HG03108 (cell line): ENCODE results near the gene LDHB.
"Not testable (repeated sequence)": the region's sequence is repeated elsewhere in the genome, so short reads cannot be mapped to it uniquely, and the experiment has no call there.

Experiments
- ATAC-seq: cut with Tn5 transposase; IDR thresholded peaks from one replicate; pipeline ENCODE4 v1.9.1; 2021; ENCODE audit warnings: moderate library complexity; ENCODE audit not compliant: unreplicated experiment

The LDHB gene

GRCh38 chr12:21614506-21614905 is 43.1 kb downstream of the LDHB start:
- no peak for ATAC-seq

- no peak for ATAC-seq
These were observed 43.7 kb downstream of the LDHB start for GRCh38 chr12:21613931-21614330.

GRCh38 chr12:21608196-21608595 is 49.4 kb downstream of the LDHB start:
- ATAC-seq, result no peak

DNA sequence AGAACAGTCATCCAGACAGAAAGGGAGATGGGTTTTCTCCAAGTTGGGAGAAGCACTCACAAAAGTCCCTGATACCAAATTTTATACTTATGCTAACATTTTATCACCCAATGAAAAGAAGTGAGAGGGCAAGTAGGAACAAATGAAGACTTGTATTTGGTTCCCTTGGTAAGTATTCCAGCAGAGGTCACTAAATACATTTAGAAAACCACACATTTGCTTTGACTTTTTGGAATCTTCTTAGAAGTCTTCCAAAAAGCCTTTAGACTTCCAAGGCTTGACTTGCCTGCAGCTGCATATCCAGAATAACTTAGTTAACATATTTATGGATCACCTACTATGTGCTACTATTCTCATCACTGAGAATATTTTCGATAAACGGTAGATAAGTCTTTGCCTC is 49.9 kb downstream of the LDHB start:
- no peak for ATAC-seq

GRCh38 chr12:21606175-21606574 is 51.5 kb downstream of the LDHB start:
- no peak for ATAC-seq

GRCh38 chr12:21604245-21605101 is 53.2 kb downstream of the LDHB start, which contains the start of gene GYS2:
Gene GYS2 (minus strand): TSS chr12:21604847. CDS start chr12:21604592, 255 bp downstream.
- ATAC-seq, result no peak

GRCh38 chr12:21602774-21603173 is 54.9 kb downstream of the LDHB start:
- ATAC-seq, result no peak

- no peak for ATAC-seq
These were observed 57.4 kb downstream of the LDHB start for GRCh38 chr12:21600196-21600595.

DNA sequence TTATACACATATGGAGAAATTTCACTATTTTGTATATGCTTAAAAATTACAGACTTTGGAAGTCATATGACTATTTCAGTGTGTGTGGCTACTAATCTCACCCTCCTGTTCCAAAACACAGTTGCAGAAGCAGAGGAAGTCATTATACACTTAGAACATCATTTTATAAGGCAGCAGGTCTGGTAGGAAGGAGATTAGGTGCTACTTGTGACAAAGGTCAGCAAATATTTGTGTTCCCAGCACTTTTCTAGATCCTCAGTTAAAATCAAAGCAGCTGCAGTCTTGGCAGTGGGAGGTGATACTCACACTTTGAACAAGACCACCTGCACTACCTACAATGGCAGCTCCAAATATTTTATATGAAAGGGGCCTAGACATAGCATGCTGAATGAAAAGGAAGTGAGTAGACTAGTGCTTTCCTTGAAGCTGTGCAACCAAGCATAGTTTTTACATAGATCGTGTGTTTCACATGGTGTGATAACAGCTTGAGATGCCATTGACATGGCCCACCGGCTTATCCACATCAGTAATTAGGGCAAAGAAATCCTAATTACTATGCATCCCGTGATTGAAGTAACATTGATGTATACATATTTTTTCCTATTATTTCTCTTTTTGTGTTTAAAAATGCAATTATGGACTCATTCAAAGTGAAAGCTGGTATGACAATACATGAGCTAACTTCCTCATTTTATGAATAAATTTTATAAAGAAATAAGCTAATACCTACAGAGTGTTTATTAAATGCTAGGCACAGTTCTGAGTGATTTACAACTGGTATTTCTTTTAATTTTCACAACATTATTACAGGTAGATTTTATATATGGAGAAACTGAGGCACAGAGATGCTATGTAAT is 58.3 kb downstream of the LDHB start:
- ATAC-seq, result peak; percentile 64

DNA sequence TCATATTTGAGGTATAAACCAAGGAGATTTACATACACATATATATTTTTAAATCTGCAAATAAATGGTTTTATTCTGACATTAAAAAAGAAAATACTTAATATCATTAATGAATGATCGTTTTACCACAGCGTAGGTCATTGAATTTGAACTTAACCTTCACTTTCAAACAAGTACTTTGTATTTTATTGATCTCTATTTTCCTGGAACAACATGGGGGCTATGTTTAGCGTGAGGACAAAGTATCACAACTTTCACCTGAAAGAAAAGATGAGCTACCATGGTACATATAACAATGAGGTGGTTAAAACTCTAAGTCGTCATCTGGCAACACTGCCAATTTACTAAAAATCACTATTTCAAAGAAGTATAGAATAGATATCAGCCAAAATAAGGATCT is 59.0 kb downstream of the LDHB start:
- no peak for ATAC-seq

GRCh38 chr12:21595356-21595755 is 62.3 kb downstream of the LDHB start:
- not testable (repeated sequence) for ATAC-seq

- ATAC-seq, result no peak
These were observed 72.2 kb downstream of the LDHB start for GRCh38 chr12:21585485-21585884.
